ENCODE data around the gene REM2.

REM2 gene

DNA sequence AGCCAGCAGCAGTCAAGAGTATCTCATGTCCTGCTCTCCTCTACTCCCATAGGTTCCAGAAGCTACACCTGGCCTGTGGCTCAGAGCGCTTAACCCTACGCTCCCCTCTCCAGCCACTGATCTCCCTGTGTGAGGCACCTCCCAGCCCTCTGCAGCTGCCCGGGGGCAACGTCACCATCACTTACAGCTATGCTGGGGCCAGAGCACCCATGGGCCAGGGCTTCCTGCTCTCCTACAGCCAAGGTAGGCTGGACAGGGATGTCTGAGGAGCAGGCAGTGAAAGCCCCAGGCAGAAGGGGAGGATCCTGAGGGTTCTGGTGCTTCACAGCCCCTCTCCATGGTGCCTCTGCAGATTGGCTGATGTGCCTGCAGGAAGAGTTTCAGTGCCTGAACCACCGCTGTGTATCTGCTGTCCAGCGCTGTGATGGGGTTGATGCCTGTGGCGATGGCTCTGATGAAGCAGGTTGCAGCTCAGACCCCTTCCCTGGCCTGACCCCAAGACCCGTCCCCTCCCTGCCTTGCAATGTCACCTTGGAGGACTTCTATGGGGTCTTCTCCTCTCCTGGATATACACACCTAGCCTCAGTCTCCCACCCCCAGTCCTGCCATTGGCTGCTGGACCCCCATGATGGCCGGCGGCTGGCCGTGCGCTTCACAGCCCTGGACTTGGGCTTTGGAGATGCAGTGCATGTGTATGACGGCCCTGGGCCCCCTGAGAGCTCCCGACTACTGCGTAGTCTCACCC is 7.8 kb upstream of the REM2 start:
- no peak for DNase-seq (ENCODE audit: low spot score)

- no peak for DNase-seq (ENCODE audit: low spot score)
Measured at GRCh38 chr14:22875748-22876319, 7.2 kb upstream of the REM2 start.

DNA sequence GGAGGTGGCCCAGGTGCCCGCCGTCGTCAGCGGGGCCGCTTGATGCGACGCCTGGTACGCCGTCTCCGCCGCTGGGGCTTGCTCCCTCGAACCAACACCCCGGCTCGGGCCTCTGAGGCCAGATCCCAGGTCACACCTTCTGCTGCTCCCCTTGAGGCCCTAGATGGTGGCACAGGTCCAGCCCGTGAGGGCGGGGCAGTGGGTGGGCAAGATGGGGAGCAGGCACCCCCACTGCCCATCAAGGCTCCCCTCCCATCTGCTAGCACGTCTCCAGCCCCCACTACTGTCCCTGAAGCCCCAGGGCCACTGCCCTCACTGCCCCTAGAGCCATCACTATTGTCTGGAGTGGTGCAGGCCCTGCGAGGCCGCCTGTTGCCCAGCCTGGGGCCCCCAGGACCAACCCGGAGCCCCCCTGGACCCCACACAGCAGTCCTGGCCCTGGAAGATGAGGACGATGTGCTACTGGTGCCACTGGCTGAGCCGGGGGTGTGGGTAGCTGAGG is 6.0 kb upstream of the REM2 start:
- DNase-seq (ENCODE audit: low spot score) = no peak

DNA sequence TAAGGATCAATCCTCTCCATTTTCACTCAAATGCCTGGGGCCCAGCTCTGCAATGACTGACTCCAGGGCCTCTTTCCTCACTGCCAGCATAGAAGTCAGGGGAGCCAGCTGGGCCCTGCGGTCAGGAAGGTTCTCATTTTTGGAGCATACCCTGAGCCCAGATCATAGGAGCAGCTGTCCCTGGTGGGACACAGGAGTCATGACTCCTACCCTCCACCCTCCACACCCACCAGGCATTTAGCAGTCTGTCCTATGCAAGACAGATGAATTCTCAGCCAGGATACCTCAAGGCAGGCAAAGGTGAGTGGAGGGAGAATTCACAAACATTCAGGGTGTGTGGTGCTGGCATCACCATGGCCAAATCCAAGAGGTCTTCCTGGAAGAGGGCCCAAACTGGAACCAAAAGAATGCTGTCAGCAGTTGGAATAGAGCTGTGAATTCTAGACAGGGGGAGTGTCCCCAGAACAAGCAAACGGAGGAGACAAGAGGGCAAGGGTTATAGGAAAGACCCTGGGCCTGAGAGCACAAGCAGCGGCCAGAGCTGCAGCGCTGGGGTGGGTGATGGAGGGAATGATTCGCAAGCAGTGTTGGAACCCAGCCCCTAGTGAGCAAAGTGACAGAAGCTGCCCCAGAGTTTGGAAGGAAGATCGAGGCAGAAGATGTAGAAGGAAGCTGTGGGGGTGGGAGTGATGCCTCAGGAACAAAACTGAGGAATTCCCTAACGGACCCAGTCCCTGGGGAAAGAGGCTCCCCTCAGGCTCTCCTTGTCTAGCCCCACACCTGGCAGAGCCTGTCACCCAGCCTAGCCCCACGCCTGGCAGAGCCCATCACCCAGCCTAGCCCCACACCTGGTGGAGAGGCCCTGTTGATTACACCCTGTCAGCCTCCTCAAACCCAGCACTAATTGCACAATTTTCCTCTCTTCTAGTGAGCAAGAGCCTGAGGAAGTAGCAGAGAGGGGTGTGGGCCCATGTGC is 4.5 kb upstream of the REM2 start:
- no peak for DNase-seq (ENCODE audit: low spot score)

DNA sequence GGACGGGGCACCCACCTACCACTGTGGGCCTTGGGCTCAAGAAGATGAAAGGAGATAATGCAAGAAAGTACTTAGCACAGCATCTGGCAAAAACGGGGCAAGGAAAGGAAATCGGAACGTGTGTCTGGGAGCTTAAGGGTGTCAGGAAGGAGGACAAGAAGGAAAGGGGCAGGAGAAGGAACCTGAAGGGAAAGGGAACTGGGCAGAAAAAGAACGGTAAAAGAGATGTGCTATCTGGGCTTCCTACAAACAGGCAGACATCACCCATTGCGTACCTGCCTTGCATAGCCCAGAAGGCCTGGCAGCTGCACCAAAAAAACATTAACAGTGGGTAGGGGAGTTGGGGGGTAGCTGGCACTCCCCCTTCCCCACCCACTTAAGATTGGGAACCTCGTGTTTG is 958 bp upstream of the REM2 start:
- DNase-seq (ENCODE audit: low spot score) = no peak

GRCh38 chr14:22882529-22883172 is 371 bp upstream of the REM2 start:
- peak; percentile 21 for DNase-seq (ENCODE audit: low spot score)

DNA sequence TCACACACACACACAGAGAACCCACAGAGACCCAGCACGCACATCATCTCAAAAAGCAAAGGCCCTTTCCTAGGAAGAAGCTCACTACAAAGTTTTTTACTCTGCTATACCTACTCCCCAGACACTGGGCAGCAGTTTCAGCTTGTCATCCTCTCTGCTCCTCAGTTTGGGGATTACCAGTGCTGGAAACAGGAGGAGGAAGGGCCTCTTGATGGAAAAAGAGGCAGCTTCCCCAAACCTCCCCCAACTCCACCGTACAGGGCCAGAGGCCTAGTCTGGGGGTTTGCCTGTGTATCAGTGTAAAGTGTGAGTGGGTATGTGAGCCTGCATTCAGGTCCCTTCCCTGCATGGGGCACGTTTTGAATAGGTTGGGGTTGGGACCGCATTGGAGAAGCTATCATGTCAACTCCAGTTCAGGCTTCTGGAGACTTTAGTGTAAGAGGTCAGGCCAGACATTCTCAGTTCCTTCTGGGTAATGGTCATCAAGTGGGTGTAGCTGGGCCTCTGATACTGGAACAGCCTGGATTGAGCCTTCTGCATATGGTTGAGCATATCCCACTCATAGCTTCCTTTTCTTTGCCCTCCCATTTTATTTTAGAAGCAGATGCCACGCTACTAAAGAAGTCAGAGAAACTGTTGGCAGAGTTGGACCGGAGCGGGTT is 1.2 kb downstream of the REM2 start:
- DNase-seq (ENCODE audit: low spot score) = no peak

GRCh38 chr14:22884738-22885523 is 1.9 kb downstream of the REM2 start:
- no peak for DNase-seq (ENCODE audit: low spot score)

DNA sequence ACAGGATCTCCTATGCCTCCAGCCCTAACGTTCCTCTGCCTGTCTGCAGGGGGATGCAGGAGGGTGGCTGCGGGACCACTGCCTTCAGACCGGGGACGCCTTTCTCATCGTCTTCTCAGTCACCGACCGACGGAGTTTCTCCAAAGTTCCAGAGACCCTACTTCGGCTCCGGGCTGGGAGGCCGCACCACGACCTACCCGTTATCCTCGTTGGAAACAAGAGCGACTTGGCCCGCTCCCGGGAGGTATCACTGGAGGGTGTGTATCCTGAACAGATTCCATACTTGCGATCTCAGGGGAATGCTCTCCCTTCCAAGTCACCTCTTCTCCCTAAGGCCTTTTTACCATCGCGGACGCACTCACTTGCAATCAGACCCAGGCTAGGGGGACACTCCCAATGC is 3.0 kb downstream of the REM2 start:
- no peak for DNase-seq (ENCODE audit: low spot score)

DNA sequence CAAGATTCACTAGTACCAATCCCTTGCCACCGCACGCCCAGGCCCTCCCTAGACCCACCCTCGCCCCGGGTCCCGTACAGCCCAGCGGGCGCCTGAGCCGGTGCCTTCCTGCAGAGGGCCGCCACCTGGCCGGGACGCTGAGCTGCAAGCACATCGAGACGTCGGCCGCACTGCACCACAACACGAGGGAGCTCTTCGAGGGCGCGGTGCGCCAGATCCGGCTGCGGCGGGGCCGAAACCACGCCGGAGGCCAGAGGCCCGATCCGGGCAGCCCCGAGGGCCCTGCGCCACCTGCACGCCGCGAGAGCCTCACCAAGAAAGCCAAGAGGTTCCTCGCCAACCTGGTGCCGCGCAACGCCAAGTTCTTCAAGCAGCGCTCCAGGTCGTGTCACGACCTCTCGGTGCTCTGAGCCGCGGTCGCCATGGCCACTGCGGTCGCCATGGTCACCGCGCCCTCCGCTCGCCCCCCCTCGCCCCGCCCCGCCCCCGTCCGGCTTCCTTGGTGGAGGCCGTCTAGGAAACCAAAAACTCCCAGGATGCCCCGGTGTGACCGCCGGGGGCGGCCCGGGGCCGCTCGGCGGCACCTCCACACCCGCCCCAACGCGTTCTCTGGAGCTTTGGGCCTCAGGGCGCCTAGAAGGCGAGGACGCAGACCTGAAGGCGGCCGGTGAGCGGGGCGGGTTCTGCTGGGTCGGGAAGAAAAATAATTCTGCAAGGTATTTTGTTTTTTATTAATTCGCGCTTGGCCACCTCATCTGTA is 3.7 kb downstream of the REM2 start:
- DNase-seq (ENCODE audit: low spot score) = no peak

DNA sequence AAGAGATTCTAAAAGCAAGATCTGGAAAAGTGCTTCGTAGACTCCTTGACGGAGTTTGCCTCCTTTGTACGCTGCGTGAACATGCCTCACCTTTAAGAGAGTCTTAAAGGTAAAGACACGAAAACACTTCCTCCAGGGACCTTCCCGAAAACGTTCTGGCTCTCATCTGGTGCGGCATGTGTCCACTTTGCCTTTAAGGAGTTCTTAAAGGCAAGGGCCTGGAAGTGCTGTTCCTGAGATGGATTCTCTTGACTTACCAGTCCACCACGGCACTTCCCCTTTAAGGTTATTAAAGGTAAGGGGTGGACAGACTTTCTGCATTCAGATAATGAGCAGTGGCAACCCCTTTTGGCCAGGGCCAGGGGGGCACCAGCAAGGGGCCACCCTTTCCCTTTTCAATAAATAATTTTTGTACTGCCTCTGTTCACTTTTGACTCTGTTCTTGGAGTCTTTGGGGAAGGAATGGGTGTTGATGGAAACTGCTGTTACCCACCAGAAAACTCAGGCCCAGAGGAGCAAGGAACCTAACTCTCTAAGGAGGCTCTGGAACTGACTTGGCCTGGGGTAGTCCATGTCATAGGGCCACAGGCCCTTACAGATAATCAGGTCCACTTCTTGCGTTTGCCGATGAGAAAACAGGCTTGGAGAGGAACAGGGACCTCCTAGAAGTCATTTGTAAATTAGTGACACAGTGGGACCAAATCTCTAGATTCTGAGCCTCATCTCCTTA is 4.4 kb downstream of the REM2 start:
- peak; percentile 17 for DNase-seq (ENCODE audit: low spot score)

DNA sequence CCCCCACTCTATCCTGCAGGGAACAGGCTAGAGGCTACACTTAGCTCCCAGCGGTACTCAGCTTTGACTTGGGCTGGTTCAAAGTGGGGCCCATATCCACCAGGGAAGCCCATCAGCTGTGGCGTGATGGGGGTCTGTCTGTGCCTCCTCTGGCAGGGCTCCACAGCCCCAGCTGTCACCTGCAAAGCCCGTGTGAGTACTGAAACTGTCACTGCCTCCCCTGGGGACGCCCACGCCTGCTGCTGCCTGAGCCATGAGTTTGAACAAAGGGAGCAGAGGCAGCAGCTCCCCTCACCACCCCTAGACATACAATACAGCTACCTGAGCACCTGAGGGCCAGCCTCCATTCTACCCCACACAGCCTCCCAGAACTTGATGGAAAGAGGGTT is 5.0 kb downstream of the REM2 start:
- DNase-seq (ENCODE audit: low spot score) = no peak

GRCh38 chr14:22888662-22889061 is 5.6 kb downstream of the REM2 start:
- no peak for DNase-seq (ENCODE audit: low spot score)

DNA sequence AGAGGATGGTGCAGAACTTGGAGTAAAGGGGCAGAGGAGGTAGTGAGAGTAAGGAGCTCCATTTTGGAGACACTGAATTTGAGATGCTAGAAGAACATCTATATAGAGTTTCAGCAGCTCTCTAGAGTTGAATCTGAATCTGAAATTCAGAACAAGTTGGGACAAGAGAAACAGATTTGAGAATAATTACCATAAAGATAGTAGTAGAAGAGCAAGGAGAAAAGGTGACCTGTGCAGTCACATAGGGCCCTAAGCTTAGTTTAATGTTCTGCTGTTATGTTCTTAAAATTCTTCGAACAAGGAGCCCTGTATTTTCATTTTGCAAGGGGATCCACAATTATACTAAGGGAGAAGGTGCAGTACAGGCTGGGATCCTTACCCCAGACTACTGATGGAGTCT is 7.4 kb downstream of the REM2 start:
- no peak for DNase-seq (ENCODE audit: low spot score)

DNA sequence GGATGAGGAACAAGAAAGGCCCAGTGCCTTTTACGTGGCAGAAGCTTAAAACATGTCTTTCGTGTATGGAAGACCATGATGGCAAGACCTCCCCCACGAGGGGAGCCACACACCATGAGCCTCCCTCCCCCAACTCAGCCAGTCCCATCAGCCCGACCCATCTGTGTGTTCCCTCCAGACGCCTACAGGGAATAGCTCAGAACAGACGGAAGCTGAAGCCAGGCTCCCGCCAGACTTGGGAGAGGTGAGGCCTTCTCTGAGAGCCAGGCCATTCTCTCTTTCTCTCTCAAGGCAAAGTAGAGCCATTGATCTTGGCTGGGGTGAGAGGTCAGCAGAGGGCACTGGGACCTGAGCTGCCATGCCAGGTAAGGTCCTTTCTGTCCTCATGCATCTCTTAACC is 9.5 kb downstream of the REM2 start:
- DNase-seq (ENCODE audit: low spot score) = no peak

DNA sequence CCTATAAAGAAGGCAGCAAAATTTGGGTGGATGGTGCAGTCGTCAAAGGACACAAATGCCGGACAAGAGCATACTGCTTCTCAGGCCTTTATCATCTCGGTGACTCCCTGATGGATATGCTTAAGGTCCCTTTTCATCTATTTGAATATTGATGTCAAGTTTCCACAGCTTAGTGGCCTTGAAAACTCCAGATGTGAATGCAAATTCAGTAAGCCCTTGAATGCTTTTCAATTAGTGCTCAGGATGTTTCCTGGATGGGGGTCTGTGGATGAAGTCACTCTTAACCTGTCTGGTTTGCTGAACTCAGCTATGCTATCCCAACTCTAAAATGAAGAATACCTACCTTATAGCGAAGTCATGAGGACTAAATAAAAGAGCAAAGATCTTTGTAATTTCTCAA is 10.7 kb downstream of the REM2 start:
- no peak for DNase-seq (ENCODE audit: low spot score)

- DNase-seq (ENCODE audit: low spot score) = no peak
Measured at GRCh38 chr14:22895402-22895801, 12.4 kb downstream of the REM2 start.

- no peak for DNase-seq (ENCODE audit: low spot score)
Measured at GRCh38 chr14:22896356-22896755, 13.3 kb downstream of the REM2 start.

DNA sequence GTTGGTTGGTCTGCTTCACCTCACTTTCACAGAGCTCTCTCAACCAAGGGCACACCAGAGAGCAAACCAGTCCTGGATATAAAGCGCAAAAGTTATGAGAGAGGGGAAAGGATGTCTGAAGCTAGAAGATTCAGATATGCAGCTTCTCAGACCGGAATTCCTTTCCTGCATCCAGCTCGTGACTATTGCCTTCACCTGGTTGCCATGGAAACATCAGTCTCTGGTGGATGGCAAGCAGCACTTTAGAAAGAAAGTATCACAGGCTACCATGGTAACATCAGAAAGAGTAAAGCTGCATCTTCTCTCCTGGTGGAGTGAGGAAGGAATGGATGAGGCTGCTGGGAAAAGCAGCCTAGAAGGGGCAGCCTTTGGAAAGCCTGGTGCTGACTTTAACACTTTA is 13.7 kb downstream of the REM2 start:
- no peak for DNase-seq (ENCODE audit: low spot score)
